NCI-H2029 treated with DMSO at 0.1 percent for 48 hours (cell line): Measurements from ENCODE around the gene SLC7A6OS.

Experiments used
- DNase-seq: peaks from one replicate; lab custom pipeline; 2025; lab: John Stamatoyannopoulos, UW

The SLC7A6OS gene

GRCh38 chr16:68310774-68311511 lies at the start of gene SLC7A6OS, which contains the start of gene PRMT7:
SLC7A6OS (minus strand) TSS chr16:68310946; CDS start chr16:68310926, 20 bp downstream.
PRMT7 (plus strand) TSS chr16:68311019; CDS start chr16:68315980, 4,961 bp downstream.
- DNase-seq: peak; percentile 34

GRCh38 chr16:68359398-68360191 lies 48.8 kb upstream of the SLC7A6OS start:
- DNase-seq: no peak

GRCh38 chr16:68358951-68359350 lies 48.2 kb upstream of the SLC7A6OS start:
- no peak for DNase-seq

GRCh38 chr16:68357923-68358322 lies 47.2 kb upstream of the SLC7A6OS start:
- DNase-seq: no peak

- no peak for DNase-seq
Measured at GRCh38 chr16:68357521-68357922, 46.8 kb upstream of the SLC7A6OS start.

GRCh38 chr16:68356919-68357286 lies 46.2 kb upstream of the SLC7A6OS start:
- no peak for DNase-seq

GRCh38 chr16:68356249-68356918 lies 45.6 kb upstream of the SLC7A6OS start:
- no peak for DNase-seq

GRCh38 chr16:68355447-68356248 lies 44.9 kb upstream of the SLC7A6OS start:
- DNase-seq: no peak

GRCh38 chr16:68354816-68355215 lies 44.1 kb upstream of the SLC7A6OS start:
- DNase-seq: no peak

GRCh38 chr16:68353366-68353765 lies 42.6 kb upstream of the SLC7A6OS start:
- no peak for DNase-seq

- peak; percentile 40 for DNase-seq
Measured at GRCh38 chr16:68351991-68352431, 41.3 kb upstream of the SLC7A6OS start.

GRCh38 chr16:68351463-68351862 lies 40.7 kb upstream of the SLC7A6OS start:
- no peak for DNase-seq

- DNase-seq: no peak
Measured at GRCh38 chr16:68350813-68351350, 40.1 kb upstream of the SLC7A6OS start.

GRCh38 chr16:68349838-68350410 lies 39.2 kb upstream of the SLC7A6OS start:
- no peak for DNase-seq

GRCh38 chr16:68348639-68349445 lies 38.1 kb upstream of the SLC7A6OS start:
- no peak for DNase-seq

GRCh38 chr16:68347605-68348004 lies 36.9 kb upstream of the SLC7A6OS start:
- DNase-seq: no peak

- no peak for DNase-seq
Measured at GRCh38 chr16:68346892-68347480, 36.2 kb upstream of the SLC7A6OS start.

- no peak for DNase-seq
Measured at GRCh38 chr16:68345958-68346635, 35.4 kb upstream of the SLC7A6OS start.

- DNase-seq: no peak
Measured at GRCh38 chr16:68345351-68345810, 34.6 kb upstream of the SLC7A6OS start.
